GM18526 (cell line): ENCODE measurements around the gene ATF7IP.

Source experiments
- POLR2A ChIP-seq: IDR thresholded peaks from 3 replicates; pipeline ENCODE4 v1.6.1; 2011; ENCODE audit not compliant: insufficient read length; ENCODE audit errors: extremely low read depth

The ATF7IP gene

DNA sequence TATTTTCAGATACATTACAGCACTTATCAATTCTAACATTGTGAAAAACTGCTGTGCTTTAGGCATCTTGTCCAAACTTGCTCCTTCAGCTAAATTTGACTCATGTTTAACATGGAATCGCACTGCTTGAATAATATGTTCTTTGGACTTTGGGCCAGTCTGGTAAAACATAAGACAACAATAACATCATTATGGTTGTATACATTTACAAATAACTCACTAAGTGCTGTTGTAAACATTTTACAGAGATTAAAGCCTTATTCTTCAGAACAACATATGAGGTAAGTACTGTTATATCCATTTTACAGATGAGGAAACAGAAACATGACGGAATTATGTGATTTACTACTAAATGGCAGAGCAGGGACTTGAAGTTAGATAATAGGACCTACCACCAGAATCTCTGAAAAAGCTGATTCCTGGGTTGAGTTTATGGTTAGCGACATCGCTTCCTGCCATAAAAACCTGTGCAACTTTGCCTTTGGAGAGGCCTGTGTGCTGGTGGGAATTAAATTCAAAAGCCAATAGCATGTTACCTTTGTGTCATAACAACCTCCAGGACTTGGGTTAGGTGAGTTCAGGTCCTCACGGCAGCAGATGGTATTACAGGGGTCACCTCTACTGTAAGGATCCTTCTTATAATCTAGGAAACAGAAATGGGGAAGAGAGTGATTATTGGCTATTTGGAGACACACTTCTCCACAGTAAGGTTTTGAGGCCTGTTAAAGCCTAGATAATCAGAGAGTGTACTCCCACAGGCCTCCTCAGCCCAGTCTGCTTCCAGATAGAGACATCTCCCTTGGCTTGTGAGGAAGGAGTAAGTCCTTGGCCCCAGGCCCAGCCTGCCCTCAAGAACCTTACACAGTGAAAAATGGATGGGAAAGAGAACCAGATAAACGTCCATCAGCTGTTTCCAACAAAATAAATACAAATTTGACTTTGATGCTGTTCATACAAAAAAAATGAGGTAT is 140.4 kb downstream of the ATF7IP start:
- no peak for TF ChIP-seq POLR2A

DNA sequence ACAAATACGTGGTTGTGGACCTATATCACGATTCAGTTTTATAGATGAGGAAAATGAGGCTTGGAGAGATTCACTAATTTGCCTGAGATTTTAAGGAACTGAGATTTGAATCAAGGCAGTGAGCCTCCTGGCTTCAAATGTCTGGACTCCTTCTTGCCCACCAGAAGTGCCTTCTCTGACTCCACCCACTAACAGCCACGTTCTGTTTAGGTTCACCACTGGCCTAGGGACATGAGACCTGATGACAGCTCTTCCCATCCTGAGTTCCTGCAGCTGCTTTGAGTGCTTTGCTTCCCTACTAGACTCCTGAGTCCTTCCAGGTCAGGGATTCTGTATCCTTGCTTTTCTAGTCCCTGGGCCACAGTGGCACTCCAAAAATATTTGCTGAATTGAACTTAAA is 145.1 kb downstream of the ATF7IP start:
- TF ChIP-seq POLR2A = no peak

DNA sequence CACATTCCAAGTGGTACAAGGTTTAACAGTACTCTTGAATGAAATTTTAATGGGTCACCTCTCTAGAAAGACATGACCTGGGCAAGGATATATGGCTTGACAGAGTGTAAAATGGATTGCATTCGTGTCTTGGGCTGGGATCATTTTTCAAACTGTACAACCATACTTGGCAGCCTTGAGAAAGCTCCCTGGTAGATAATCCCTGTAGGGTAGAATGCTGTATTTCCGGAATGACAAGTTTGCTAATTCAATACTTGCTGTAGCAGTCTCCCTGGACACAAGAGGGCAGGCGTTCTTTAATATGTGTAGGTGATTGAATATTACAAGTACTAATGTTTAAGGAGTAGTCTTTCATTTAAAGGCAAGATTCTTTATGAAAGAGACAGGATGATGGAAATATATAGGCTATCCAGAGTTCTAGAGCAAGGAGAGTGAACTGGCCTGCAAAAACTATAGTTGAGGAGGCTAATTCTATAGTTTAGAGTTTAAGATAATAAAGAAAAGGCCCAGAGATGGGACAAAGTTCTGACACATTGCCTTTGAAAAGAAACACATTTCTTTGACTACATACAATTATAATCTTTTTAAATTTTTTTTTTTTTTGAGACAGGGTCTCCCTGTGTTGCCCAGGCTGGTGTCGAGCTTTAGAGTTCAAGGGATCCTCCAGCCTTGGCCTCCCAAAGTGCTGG is 148.8 kb downstream of the ATF7IP start:
- no peak for TF ChIP-seq POLR2A

DNA sequence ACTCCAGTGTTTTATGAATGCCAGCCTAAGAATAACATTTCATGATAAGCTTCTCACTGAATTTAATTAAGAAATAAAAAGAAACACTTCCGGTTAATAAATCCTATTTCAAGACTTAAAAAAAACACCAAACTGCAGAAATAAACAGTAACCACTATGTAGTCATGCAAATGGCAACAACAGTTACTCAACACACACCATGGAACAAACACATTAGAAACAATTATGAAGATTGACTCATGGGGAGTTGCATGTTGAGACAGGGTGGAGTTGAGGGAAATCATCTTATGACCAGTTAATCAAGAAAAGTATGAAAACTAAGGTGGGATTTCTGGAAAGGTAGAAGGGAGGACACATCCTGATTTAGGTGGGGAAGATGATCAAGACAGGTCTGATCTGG is 149.5 kb downstream of the ATF7IP start:
- TF ChIP-seq POLR2A = no peak

DNA sequence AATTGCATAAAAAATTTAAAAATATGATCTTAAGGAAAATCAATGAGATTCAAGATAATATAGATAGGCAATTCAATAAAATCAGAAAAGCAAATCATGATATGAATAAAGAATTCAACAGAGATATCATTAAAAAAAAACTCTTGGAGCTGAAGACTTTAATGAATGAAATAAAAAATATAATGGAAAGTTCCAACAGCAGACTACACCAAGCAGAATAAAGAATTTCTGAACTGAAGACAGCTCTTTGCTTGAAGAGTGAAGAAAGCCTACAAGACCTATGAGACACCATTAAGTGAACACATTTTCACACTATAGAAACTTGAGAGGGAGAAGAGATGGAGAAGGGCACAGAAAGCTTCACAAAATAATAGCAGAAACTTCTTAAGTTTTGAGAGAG is 156.3 kb downstream of the ATF7IP start:
- no peak for TF ChIP-seq POLR2A

DNA sequence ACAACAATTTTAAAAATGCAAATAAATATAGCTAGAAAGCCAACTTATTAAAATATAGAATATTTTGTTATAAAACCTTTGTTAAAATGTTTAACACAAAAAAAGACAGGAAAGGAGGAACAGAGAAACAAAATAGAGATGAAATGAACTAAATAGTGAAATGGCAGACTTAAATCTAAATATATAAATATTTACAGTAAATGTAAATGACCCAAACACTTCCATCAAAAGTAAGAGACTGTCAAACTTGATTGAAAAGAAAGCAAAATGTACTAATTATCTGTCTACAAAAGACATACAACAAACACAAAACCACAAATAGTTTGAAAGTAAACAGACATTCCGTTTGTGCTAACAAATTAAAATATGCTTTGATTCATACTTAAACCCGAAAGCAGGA is 160.5 kb downstream of the ATF7IP start:
- TF ChIP-seq POLR2A = no peak

DNA sequence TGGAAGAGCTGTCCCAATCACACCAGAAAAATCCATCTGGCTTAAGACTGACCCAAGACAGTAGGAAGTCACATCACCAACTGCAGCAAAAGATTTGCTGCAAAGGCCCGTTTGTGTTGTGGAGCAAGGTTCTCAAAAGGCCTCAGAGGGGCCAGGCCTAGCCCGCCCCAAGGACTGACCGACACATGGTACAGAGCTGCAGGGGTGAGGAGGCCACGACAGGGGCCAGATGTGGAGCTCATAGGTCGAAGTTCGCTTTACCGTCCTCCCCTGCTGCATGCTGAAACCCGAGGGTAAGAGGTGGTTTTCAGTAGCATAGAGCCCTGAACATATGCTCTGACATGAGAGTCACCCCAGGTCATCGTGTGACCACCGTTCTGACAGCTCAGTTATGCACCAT is 166.7 kb downstream of the ATF7IP start:
- TF ChIP-seq POLR2A = no peak

DNA sequence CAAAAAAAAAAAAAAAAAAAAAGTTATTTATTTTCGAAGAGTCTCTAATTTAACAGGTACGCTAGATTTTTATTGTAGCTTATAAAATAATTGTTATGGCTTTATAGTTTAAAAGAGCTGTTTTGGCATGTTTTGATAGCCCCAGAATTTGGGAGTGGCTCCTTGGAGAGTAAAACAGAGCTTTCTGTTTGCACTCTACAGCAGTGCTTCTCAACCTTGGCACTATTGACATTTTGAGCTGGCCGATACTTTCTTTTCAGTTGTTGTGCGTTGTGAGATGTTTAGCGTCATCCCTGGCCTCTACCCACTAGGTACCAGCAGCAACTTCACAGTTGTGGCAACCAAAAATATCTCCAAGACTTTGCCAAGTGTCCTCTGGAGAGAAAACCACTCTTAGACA is 171.6 kb downstream of the ATF7IP start:
- TF ChIP-seq POLR2A = no peak

DNA sequence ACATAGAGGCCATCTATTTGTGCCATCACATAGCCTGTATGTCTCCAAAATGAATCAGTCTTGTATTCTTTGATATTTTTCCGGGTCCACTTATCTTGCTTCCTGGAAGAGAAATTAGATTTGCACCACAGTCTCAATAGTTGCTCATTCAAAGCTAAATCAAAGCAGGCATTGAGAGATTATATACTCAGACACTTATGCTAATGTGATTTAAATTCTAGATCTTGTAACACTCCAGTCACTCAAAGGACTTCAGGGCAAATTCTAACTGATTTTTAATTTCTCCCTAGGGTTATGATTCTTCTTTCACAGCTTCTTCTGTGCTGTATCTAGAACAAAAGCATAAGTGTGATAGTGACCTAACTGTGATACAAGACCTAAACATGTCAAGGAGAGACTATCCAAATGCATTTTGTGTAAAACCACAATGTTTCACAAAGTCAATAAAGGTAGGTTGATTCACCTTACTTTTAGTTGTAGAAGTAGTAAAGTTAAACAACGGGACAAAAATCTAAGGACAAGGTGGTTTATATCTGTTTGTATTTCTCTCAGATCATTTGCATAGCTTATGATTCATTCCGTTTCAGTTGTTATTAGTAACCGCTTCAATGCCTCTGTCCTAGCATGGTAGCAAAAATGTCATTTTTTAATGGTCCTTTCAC is 175.4 kb downstream of the ATF7IP start:
- TF ChIP-seq POLR2A = no peak

DNA sequence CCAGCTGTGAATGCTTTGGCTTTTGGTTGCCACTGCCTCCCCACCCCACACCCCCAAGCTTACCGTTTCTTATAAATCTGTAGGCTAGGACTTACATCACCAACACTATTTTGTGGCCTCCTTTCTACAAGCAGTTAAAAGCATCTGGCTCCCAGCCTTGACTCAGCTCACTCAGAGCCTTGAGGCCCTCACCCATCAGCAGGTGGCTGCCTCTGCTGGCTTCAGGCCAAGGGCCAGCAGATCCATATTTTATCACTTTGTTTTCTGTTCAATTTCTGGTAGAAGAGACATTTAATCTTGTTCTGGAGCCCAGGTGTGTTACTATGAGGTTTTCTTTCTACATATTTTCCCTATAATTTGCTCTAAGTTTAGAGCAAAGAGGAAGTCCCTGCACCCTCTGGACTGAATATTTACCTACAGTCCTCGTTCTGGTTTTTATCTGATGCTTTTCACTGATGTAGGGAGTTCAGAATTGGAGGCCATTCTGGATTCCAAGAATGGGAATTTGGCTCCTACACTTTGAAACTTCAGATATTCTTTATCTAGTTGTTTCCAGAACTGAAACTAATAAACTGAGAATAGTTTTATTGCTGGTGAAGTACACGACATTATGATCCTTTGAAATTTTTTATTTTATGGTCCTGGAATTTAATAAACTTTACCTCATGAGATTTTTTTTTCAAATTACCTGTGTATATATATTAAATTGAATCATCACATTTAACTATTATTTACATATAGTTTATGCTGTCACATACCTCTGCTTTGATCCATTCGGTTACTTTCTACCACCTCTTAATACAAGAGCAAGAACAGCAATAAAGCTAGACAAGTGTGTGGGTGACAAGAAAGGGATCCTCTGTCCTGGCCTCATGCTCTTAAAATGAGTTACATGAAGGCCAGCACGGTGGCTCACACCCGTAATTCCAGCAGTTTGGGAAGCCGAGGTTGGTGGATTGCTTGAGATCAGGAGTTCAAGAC is 180.0 kb downstream of the ATF7IP start:
- no peak for TF ChIP-seq POLR2A

DNA sequence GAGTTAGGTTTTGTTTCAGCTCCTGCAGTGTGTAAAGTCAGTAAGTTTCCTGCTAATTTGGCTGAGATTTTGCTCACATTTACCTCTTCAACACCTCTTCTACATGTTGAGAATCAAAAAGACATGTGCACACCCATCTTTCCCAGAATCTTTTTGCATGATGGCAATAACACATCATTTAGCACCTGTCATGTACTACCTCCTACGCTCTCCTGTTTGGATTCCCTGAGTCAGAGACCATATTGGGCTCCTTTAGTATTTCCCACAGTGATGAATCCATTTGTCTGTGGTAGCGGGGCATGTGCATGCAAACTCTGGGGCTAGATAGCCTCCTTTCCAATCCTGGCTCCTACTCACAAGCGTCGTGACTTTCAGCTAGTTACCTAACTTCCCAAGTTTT is 182.1 kb downstream of the ATF7IP start:
- TF ChIP-seq POLR2A = no peak

DNA sequence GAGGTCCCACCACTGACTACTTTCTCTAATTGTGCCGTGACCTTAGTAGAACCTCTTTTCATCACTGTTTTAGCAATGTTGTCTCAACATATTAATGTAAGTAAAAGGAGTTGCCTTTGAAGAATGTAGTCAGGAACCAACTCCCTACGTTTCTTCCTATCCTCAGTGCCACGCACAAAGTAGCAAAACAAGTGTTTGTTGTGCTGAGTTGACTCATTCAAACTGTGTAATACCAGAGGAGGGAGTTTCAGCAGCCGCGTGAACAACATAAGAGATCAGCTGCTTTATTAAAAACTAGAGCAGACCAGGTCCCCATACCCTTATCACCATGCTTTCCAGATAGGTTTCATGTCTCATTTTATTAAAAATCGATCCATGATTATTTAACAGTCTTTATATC is 183.1 kb downstream of the ATF7IP start:
- no peak for TF ChIP-seq POLR2A
